Dendritic cell treated with granulocyte-macrophage colony-stimulating factor and Interleukin-4, amounts not matched to agents 40 ng/mL and 50 ng/mL, for 4 days (primary cell): ENCODE data around the gene FLT4.

Source experiments
- H3K27ac Mint-ChIP-seq: one replicate; pipeline ENCODE4 v1.8.0; 2022; ENCODE audit warnings: mild to moderate bottlenecking, mixed read lengths
- H3K27me3 Mint-ChIP-seq: one replicate; pipeline ENCODE4 v1.8.0; 2022; ENCODE audit warnings: mild to moderate bottlenecking, mixed read lengths
- H3K36me3 Mint-ChIP-seq: one replicate; pipeline ENCODE4 v1.8.0; 2022; ENCODE audit warnings: low read depth, mixed read lengths
- H3K4me1 Mint-ChIP-seq: one replicate; pipeline ENCODE4 v1.8.0; 2022; ENCODE audit warnings: low read depth, mixed read lengths
- H3K4me3 Mint-ChIP-seq: one replicate; pipeline ENCODE4 v1.8.0; 2022; ENCODE audit warnings: mild to moderate bottlenecking, moderate library complexity, mixed read lengths
- H3K9me3 Mint-ChIP-seq: one replicate; pipeline ENCODE4 v1.8.0; 2022; ENCODE audit warnings: mixed read lengths
- intact Hi-C: fragments of 100-400 bp; cut with micrococcal nuclease; formaldehyde crosslinking; loops from one replicate; pipeline ENCODE4 v1.15.0; 2022

Gene FLT4

GRCh38 chr5:180605554-180606214, 43.7 kb downstream of the FLT4 start:
- Mint-ChIP-seq H3K27ac (no peak overlapping the region), H3K27me3 (no peaks in the 10 kb centered on the region), H3K9me3 (no peaks in the 10 kb centered on the region), H3K36me3 (no peaks in the 10 kb centered on the region), H3K4me1 (no peaks in the 10 kb centered on the region), H3K4me3 (no peak overlapping the region)
- intact Hi-C loops, result no loop called here

GRCh38 chr5:180604271-180604670, 45.1 kb downstream of the FLT4 start:
- intact Hi-C loops, result no loop called here
- no peaks in the 10 kb centered on the region for H3K4me1 Mint-ChIP-seq
- H3K27ac Mint-ChIP-seq, result no peak overlapping the region
- no peaks in the 10 kb centered on the region for H3K27me3 Mint-ChIP-seq
- no peaks in the 10 kb centered on the region for H3K9me3 Mint-ChIP-seq
- H3K4me3 Mint-ChIP-seq, result no peak overlapping the region
- no peaks in the 10 kb centered on the region for H3K36me3 Mint-ChIP-seq

GRCh38 chr5:180603076-180603594, 46.3 kb downstream of the FLT4 start:
- H3K36me3 Mint-ChIP-seq, result no peaks in the 10 kb centered on the region
- H3K9me3 Mint-ChIP-seq, result no peaks in the 10 kb centered on the region
- no peaks in the 10 kb centered on the region for H3K27me3 Mint-ChIP-seq
- H3K4me3 Mint-ChIP-seq, result no peak overlapping the region
- intact Hi-C loops, result no loop called here
- no peak overlapping the region for H3K27ac Mint-ChIP-seq
- no peaks in the 10 kb centered on the region for H3K4me1 Mint-ChIP-seq

GRCh38 chr5:180602481-180603075, 46.8 kb downstream of the FLT4 start:
- Mint-ChIP-seq H3K36me3 (no peaks in the 10 kb centered on the region), H3K4me3 (no peak overlapping the region), H3K27ac (no peak overlapping the region), H3K27me3 (no peaks in the 10 kb centered on the region), H3K9me3 (no peaks in the 10 kb centered on the region), H3K4me1 (no peaks in the 10 kb centered on the region)
- intact Hi-C loops, result no loop called here

- Mint-ChIP-seq H3K27ac (no peak overlapping the region), H3K4me1 (no peaks in the 10 kb centered on the region), H3K36me3 (no peaks in the 10 kb centered on the region), H3K4me3 (no peak overlapping the region), H3K27me3 (no peaks in the 10 kb centered on the region), H3K9me3 (no peaks in the 10 kb centered on the region)
- intact Hi-C loops, result no loop called here
Measured at GRCh38 chr5:180601591-180602480, 47.6 kb downstream of the FLT4 start.

GRCh38 chr5:180600554-180601041, 48.8 kb downstream of the FLT4 start:
- Mint-ChIP-seq H3K9me3 (no peaks in the 10 kb centered on the region), H3K4me1 (no peaks in the 10 kb centered on the region), H3K27ac (no peak overlapping the region), H3K27me3 (no peaks in the 10 kb centered on the region), H3K4me3 (no peak overlapping the region), H3K36me3 (no peaks in the 10 kb centered on the region)
- intact Hi-C loops, result no loop called here

- no peaks in the 10 kb centered on the region for H3K9me3 Mint-ChIP-seq
- H3K27ac Mint-ChIP-seq, result no peak overlapping the region
- no peaks in the 10 kb centered on the region for H3K4me1 Mint-ChIP-seq
- H3K36me3 Mint-ChIP-seq, result no peaks in the 10 kb centered on the region
- intact Hi-C loops, result no loop called here
- no peaks in the 10 kb centered on the region for H3K27me3 Mint-ChIP-seq
- no peak overlapping the region for H3K4me3 Mint-ChIP-seq
Measured at GRCh38 chr5:180599981-180600553, 49.3 kb downstream of the FLT4 start.

- H3K27me3 Mint-ChIP-seq, result no peaks in the 10 kb centered on the region
- H3K4me1 Mint-ChIP-seq, result no peaks in the 10 kb centered on the region
- H3K36me3 Mint-ChIP-seq, result no peaks in the 10 kb centered on the region
- H3K27ac Mint-ChIP-seq, result no peak overlapping the region
- intact Hi-C loops, result no loop called here
- no peak overlapping the region for H3K4me3 Mint-ChIP-seq
- H3K9me3 Mint-ChIP-seq, result no peaks in the 10 kb centered on the region
Measured at GRCh38 chr5:180599590-180599914, 49.8 kb downstream of the FLT4 start.

GRCh38 chr5:180598797-180599589, 50.4 kb downstream of the FLT4 start:
- Mint-ChIP-seq H3K27me3 (peaks cover 3% of the 10 kb centered on the region), H3K4me3 (no peak overlapping the region), H3K27ac (no peak overlapping the region), H3K36me3 (no peaks in the 10 kb centered on the region), H3K4me1 (no peaks in the 10 kb centered on the region), H3K9me3 (no peaks in the 10 kb centered on the region)
- intact Hi-C loops, result no loop called here

- Mint-ChIP-seq H3K27ac (no peak overlapping the region), H3K4me1 (no peaks in the 10 kb centered on the region), H3K9me3 (no peaks in the 10 kb centered on the region), H3K36me3 (no peaks in the 10 kb centered on the region), H3K27me3 (peaks cover 7% of the 10 kb centered on the region), H3K4me3 (no peak overlapping the region)
- intact Hi-C loops, result no loop called here
Measured at GRCh38 chr5:180598316-180598701, 51.1 kb downstream of the FLT4 start.

GRCh38 chr5:180596668-180597231, 52.6 kb downstream of the FLT4 start:
- Mint-ChIP-seq H3K4me3 (no peak overlapping the region), H3K9me3 (no peaks in the 10 kb centered on the region), H3K4me1 (peaks cover 5% of the 10 kb centered on the region), H3K27ac (no peak overlapping the region), H3K36me3 (no peaks in the 10 kb centered on the region), H3K27me3 (peaks cover 20% of the 10 kb centered on the region)
- intact Hi-C loops, result no loop called here

GRCh38 chr5:180596115-180596667, 53.2 kb downstream of the FLT4 start:
- Mint-ChIP-seq H3K27me3 (peaks cover 21% of the 10 kb centered on the region), H3K4me3 (no peak overlapping the region)

More at GRCh38 chr5:180596115-180596667, 53.2 kb downstream of the FLT4 start:
- intact Hi-C loops, result no loop called here
- H3K36me3 Mint-ChIP-seq, result no peaks in the 10 kb centered on the region
- H3K27ac Mint-ChIP-seq, result no peak overlapping the region
- peaks cover 5% of the 10 kb centered on the region for H3K4me1 Mint-ChIP-seq
- no peaks in the 10 kb centered on the region for H3K9me3 Mint-ChIP-seq
